ENCODE measurements around the gene KLHL10. TPM values are rescaled to one million over a fixed set of nuclear protein-coding genes. Genes with fewer than 3 reads are reported as not detected.
A peak's percentile ranks its signal among the peaks of the same experiment; 100 is the strongest.
"Not testable (repeated sequence)": the region's sequence is repeated elsewhere in the genome, so short reads cannot be mapped to it uniquely, and the experiment has no call there.

KLHL10 gene
- polyA plus RNA-seq, 1 donor from 2014 or later = 0.16 TPM

DNA sequence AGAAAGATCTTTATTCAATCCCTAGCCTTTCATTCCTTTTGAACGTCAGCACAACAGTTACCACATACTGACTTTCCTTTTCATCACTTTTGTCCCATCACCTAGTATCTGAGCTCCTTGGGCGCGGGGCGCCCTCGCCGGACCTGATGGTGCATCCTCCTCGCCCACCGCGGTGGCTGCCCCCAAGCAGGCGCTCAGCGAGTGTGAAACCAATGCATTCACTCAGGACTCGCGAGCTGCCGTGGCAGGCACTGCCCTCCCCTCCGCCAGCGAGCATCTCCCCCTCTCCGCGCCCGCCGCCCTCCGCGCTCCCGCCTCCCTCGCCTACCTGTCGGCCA, 26.8 kb downstream of the KLHL10 start:
- no peak overlapping the region for H3K27ac Mint-ChIP-seq
- H3K9me3 Mint-ChIP-seq = no peaks in the 10 kb centered on the region
- no peak overlapping the region for H3K4me3 Mint-ChIP-seq
- peaks cover 10 to 21% (median 18%) of the 10 kb centered on the region in 3 donors for H3K4me1 Mint-ChIP-seq
- H3K27me3 Mint-ChIP-seq = no peaks in the 10 kb centered on the region
- peaks cover 1% of the 10 kb centered on the region for H3K36me3 Mint-ChIP-seq

DNA sequence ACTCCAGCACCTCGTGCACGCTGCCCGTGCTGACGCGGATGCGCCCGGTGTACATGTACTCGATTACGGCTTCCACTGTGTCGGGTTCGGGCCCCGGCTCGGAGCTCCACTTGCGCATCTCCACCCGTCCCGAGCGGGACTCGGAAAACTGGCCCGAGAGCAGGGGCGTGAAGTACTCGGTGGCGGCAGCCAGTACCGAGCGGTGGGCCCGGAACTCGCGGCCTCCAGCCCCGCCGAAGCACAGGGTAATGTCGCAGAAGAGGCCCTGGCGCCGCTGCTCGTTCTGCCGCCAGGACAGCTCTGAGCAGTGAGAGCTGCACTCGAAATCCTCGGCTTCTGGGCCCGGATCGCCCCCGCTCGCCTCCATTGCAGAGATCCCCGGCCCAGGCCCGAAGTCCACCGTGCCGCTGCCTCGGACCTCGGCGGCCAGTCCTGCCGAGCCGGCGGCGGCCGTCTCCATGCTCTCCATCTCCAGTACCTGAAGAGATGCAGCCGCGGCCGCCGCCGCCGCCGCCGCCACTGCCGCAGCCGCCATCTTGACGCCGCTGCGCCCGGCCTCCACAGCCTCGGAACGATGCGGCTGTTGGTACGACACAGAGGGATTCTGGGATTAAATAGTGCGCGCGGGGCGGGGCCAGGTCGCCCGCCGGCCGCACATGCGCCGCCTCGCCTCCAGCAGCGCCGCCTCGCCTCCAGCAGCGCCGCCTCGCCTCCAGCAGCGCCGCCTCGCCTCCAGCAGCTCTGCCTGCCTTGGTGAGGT, 27.4 kb downstream of the KLHL10 start, which contains the start of gene KLHL11:
TSS of gene KLHL11 (minus strand) at position 588 of the 760 bp plus-strand sequence. CDS start at position 535, 53 bp downstream.
- no peak within 1 kb of the TSS for H3K4me3 Mint-ChIP-seq
- no peaks in the 10 kb centered on the region for H3K9me3 Mint-ChIP-seq
- H3K4me1 Mint-ChIP-seq = peaks cover 6 to 16% (median 15%) of the 10 kb centered on the region in 3 donors
- H3K27me3 Mint-ChIP-seq = no peaks in the 10 kb centered on the region
- no peak within 1 kb of the TSS for H3K27ac Mint-ChIP-seq
- H3K36me3 Mint-ChIP-seq = peaks cover 1% of the 10 kb centered on the region

DNA sequence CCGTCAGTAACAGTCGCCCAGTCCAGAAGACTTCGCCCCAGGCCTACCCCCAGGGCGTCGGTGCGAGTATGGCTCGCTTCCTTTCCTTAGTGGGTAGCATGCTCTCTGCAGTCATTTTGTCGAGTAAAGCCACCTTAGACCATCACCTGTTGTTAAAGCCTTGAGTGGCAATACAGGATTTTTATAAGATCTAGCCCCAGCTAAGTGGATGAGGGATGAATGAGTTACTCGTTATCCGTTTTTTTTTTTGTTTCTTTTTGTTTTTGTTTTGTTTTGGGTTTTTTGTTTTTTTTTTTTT, 27.9 kb downstream of the KLHL10 start:
- Mint-ChIP-seq H3K4me3 (no peak overlapping the region), H3K27me3 (no peaks in the 10 kb centered on the region), H3K27ac (no peak overlapping the region), H3K4me1 (peaks cover 5 to 14% (median 12%) of the 10 kb centered on the region in 3 donors), H3K9me3 (no peaks in the 10 kb centered on the region), H3K36me3 (peaks cover 1% of the 10 kb centered on the region)

DNA sequence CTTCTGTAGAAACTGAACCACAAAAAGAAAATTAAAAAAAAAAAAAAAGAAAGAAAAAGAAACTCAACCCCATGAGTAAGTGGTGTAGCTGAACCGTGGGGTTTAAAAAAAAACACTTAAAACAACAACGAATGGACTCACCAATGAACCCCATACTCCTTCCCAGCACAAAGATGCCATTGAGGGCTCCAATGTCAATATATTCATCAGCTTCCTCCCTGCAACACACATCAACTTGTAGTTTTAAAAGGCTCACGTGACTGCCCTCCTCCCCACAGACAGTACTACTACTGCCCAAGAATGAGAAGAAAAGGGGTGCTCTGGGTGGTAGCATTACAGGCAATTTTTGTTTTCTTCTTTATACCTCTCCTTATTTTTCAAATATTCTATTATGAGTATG, 30.9 kb downstream of the KLHL10 start:
- H3K9me3 Mint-ChIP-seq = no peaks in the 10 kb centered on the region
- no peaks in the 10 kb centered on the region for H3K27me3 Mint-ChIP-seq
- H3K27ac Mint-ChIP-seq = no peak overlapping the region
- peaks cover 1% of the 10 kb centered on the region for H3K36me3 Mint-ChIP-seq
- H3K4me3 Mint-ChIP-seq = peak overlapping the region in 1 of 4 donors; percentile 45
- peaks cover 0 to 5% (median 3%) of the 10 kb centered on the region in 3 donors for H3K4me1 Mint-ChIP-seq

DNA sequence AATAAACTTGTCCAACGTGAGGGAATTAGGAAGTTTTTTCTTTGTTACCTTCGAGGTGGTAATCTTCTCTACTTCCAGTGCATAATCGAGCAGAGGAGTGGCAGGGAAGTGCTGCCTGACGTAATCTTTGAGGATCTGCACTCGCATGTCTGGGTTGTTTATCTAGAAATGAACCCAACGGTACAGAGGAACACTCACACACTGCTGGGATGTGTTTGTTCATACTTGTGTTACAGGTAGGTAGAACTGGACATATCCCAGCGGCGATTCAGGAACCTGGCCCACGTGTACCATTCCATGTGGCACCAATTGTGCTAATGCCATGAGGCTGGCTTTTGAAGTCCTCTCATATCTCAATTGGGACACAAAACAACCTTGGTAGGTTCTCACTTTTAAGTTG, 31.8 kb downstream of the KLHL10 start:
- H3K9me3 Mint-ChIP-seq = no peaks in the 10 kb centered on the region
- peak overlapping the region in 2 of 4 donors; percentile 45 to 68 for H3K4me3 Mint-ChIP-seq
- peaks cover 0 to 5% (median 3%) of the 10 kb centered on the region in 3 donors for H3K4me1 Mint-ChIP-seq
- no peaks in the 10 kb centered on the region for H3K27me3 Mint-ChIP-seq
- peaks cover 1% of the 10 kb centered on the region for H3K36me3 Mint-ChIP-seq
- H3K27ac Mint-ChIP-seq = no peak overlapping the region

DNA sequence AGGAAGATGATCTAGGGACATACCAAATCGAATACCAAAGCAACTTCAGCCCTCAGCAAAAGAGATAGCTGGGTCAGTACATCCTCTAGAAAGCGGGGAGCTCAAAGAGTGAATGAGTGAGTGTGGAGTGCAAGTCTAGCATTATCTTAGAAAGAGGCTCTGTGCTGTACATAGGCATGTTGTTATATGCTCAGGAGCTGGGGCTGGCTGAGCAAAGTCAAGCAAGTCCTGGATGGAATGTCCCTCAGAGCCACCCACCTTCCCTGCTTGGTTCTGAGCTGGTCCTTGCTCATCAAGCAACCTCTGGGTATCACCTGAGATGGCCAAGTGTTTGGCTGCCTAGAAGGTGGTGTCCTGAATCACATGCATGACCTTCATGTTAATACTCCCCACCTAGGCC, 32.5 kb downstream of the KLHL10 start:
- H3K36me3 Mint-ChIP-seq = peaks cover 1% of the 10 kb centered on the region
- H3K9me3 Mint-ChIP-seq = no peaks in the 10 kb centered on the region
- H3K27ac Mint-ChIP-seq = peak overlapping the region in 1 of 3 donors; percentile 9
- no peaks in the 10 kb centered on the region for H3K27me3 Mint-ChIP-seq
- H3K4me1 Mint-ChIP-seq = peaks cover 0 to 5% (median 3%) of the 10 kb centered on the region in 3 donors
- no peak overlapping the region for H3K4me3 Mint-ChIP-seq

DNA sequence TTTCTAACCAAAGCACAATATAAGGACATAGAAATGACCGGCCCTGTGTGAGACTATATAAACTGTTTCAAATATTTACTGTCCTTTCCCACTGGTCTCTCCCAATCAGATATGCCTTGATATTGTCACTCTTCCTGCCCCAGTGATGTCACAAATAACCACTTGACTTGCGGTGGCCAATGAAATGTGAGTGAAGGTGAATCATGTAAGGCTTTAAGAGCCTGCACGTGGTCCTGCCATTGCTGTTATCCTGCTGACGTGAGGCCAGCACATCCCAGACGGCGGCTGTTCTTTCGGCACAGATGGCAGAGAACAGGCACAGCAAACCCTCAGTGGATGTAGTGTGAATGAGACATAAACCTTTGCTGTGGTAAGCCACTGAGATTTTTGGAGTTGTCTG, 33.0 kb downstream of the KLHL10 start:
- no peak overlapping the region for H3K27ac Mint-ChIP-seq

DNA sequence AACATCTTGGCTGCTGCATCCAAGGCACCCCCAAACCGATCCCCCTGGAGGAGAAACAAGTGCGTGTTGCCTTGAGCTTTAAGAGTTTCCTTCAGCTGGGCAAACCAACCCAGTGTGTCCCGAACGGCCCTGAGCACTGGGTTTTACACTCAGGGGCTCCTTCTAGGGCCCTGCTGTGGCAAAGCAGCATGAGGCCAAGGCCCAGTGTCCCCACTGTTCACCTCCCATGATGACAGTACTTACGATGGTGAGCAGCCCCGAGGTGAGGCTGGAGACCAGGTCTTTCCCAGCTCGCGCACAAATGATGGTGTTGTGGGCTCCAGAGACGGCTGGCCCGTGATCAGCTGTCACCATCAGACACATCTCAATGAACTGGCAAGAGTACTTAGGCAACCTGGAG, 34.2 kb downstream of the KLHL10 start:
- Mint-ChIP-seq H3K36me3 (peaks cover 1% of the 10 kb centered on the region), H3K27me3 (no peaks in the 10 kb centered on the region), H3K4me3 (no peak overlapping the region), H3K9me3 (no peaks in the 10 kb centered on the region), H3K4me1 (peaks cover 0 to 2% (median 0%) of the 10 kb centered on the region in 3 donors), H3K27ac (no peak overlapping the region)

More for the DNA sequence above, 33.0 kb downstream of the KLHL10 start:
- H3K4me3 Mint-ChIP-seq = peak overlapping the region in 1 of 4 donors; percentile 18
- H3K27me3 Mint-ChIP-seq = no peaks in the 10 kb centered on the region
- H3K4me1 Mint-ChIP-seq = peaks cover 0 to 2% (median under 1%) of the 10 kb centered on the region in 3 donors
- H3K9me3 Mint-ChIP-seq = no peaks in the 10 kb centered on the region
- H3K36me3 Mint-ChIP-seq = peaks cover 1% of the 10 kb centered on the region

DNA sequence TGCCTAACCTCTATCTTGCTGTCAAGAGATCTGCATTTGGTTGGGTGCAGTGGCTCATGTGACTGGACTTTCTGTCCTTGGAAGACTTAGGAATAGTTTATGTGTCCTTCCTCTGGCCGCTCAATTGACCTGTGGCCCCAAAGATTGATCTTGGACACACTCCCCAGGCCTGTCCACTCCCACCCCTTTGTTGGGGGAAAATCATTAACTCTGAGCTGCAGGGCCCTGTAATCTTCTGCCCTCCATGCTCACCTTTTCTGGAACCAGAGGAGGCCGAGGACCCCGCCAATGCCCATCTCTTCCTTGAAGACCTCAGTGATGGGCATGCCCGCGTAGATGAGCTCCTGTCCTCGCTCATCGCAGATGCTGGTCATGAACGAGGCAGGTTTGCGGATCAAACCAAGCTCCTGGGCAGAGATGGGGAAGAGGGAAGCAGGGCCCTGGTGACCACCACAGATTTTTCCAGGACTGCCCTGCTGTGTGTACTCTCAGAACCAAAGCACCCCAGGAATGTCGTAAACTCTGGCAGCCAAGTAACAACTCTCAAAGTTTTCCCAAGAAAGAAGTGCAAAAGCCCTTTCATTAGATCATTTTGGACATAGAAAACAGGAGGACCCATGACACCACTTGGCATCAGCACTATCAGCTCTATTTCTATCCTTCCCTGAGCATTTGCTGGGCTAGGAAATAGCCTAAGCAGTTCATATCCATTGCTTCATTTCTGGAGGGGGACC, 36.1 kb downstream of the KLHL10 start:
- no peaks in the 10 kb centered on the region for H3K27me3 Mint-ChIP-seq
- no peaks in the 10 kb centered on the region for H3K4me1 Mint-ChIP-seq
- no peaks in the 10 kb centered on the region for H3K9me3 Mint-ChIP-seq
- peaks cover 2% of the 10 kb centered on the region for H3K36me3 Mint-ChIP-seq
- H3K27ac Mint-ChIP-seq = peak overlapping the region in 1 of 3 donors; percentile 53
- H3K4me3 Mint-ChIP-seq = no peak overlapping the region

DNA sequence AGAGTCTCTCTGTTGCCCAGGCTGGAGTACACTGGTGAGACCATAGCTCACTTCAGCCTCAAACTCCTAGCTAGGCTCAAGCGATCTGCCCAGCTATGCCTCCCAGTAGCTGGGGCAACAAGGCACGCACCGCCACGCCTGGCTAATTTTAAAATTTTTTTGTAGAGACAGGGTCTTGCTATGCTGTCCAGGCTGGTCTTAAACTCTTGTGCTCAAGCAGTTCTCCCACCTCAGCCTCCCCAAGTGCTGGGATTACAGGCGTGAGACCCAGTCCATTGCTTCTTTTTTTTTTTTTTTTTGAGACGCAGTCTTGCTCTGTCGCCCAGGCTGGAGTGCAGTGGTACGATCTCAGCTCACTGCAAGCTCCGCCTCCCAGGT, 36.7 kb downstream of the KLHL10 start:
- not testable (repeated sequence) for H3K27me3 Mint-ChIP-seq, H3K4me1 Mint-ChIP-seq, H3K27ac Mint-ChIP-seq, H3K4me3 Mint-ChIP-seq, H3K9me3 Mint-ChIP-seq, H3K36me3 Mint-ChIP-seq

DNA sequence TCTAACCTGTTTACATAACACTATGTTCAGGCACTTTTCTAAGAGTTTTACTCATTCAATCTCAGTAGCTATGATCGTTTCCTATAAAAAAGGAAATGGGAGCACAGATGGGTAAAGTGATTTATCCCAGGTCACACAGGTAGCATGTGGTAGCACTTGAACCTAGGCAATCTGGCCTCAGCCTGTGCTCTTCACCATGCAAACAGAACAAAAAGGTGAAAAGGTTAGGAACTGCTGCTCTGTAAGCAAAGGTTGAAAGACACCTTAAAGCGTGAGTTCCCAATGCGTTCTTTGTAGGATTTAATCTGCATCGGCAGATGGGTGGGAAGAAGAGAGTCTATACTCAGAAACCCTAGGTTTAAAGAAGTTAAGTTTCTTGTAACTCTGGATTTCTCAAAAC, 42.5 kb downstream of the KLHL10 start:
- Mint-ChIP-seq H3K27me3 (no peaks in the 10 kb centered on the region), H3K9me3 (no peaks in the 10 kb centered on the region), H3K4me1 (peaks cover 0 to 3% (median 2%) of the 10 kb centered on the region in 3 donors), H3K4me3 (no peak overlapping the region), H3K36me3 (peaks cover 2% of the 10 kb centered on the region), H3K27ac (no peak overlapping the region)

DNA sequence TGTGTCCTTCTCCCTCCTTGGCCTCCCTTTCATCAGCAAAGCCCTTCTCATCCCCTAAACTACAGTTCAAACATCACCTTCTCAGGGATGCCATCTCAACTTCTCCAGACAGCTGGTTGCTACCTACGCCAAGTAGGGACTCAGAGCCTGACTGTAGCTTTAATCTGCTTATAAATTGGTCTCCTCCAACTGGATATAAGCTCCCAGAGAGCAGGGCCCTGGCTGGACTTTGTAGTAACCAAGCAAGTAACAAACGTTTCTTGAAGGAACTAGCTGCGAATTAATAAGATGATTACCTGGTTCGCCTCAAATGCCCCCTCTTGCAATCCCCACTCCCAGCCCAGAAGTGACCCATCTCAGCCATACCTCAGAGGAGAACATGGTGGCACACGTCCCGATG, 45.1 kb downstream of the KLHL10 start:
- peaks cover 3% of the 10 kb centered on the region for H3K36me3 Mint-ChIP-seq
- peak overlapping the region in 1 of 4 donors; percentile 18 for H3K4me3 Mint-ChIP-seq
- peak overlapping the region in 1 of 3 donors; percentile 66 for H3K27ac Mint-ChIP-seq
- no peaks in the 10 kb centered on the region for H3K9me3 Mint-ChIP-seq
- no peaks in the 10 kb centered on the region for H3K27me3 Mint-ChIP-seq
- peaks cover 0 to 3% (median 2%) of the 10 kb centered on the region in 3 donors for H3K4me1 Mint-ChIP-seq

DNA sequence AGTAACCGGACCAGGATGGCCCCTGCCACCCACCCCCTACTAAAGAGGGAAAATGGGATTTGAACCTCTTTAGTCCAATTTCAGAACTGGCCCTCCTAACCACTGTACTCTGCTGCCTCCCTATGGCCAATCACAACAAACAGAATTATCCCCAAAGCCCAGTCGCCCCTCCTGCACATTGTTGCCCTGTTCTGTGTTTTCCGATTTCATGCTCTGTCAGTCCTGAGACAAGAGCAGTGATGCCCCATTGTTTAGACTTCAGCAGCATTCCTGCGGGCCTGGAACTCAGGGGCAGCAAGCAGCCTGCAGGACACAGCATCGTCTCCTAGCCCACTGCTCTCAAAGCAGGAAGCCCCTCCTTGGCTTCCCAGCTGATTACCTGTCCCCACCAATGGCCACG, 48.1 kb downstream of the KLHL10 start:
- Mint-ChIP-seq H3K9me3 (no peaks in the 10 kb centered on the region), H3K4me3 (no peak overlapping the region), H3K36me3 (peaks cover 3% of the 10 kb centered on the region), H3K4me1 (peaks cover 0 to 2% (median 0%) of the 10 kb centered on the region in 3 donors), H3K27me3 (no peaks in the 10 kb centered on the region), H3K27ac (no peak overlapping the region)

DNA sequence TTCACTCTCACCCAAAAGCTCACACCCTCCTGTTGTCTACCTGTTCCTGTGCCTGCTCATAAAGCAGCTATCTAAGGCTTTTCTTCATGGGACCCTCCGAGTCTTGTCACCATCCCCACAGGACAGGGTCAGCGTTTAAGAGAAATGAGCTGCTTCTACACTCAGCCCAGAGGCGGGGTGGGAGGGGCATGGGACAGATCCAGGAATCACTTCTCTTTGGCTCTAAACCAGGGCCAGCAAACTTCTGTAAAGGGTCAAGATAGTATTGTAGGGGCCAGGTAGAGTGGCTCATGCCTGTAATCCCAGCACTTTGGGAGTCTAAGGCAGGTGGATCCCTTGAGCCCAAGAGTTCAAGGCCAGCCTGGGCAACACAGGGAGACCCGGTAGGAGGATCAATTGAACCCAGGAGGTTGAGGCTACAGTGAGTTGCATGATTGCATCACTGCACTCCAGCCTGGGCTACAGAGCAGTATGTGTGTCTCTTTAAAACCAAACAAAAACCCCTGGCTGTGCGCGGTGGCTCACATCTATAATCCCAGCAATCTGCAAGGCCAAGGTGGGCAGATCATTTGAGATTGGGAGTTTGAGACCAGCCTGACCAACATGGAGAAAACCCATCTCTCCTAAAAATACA, 50.8 kb downstream of the KLHL10 start:
- no peak overlapping the region for H3K4me3 Mint-ChIP-seq

More for the DNA sequence above, 50.8 kb downstream of the KLHL10 start:
- H3K4me1 Mint-ChIP-seq = no peaks in the 10 kb centered on the region
- H3K27me3 Mint-ChIP-seq = no peaks in the 10 kb centered on the region
- no peaks in the 10 kb centered on the region for H3K9me3 Mint-ChIP-seq
- H3K27ac Mint-ChIP-seq = no peak overlapping the region
- H3K36me3 Mint-ChIP-seq = peaks cover 3% of the 10 kb centered on the region

Data from IgD-negative memory B cell (primary cell).